Measurements from ENCODE around the gene RHNO1.

GRCh38 chr12:2851931-2852330 is 25.1 kb upstream of the RHNO1 start:
- TF ChIP-seq POLR2A (IDR thresholded peaks at IDR 0.05; ENCODE audit: low read length): no peak
- TF ChIP-seq GATA1 (IDR thresholded peaks at IDR 0.05; ENCODE audit: low read depth, low read length): no peak

Data from erythroblast (primary cell).